ENCODE results near the gene C3orf70. TPM values are rescaled to one million over a fixed set of nuclear protein-coding genes. Genes with fewer than 3 reads are reported as not detected.

The C3orf70 gene
- total RNA-seq, 1 donor from 2014 or later: 5.7 TPM

DNA sequence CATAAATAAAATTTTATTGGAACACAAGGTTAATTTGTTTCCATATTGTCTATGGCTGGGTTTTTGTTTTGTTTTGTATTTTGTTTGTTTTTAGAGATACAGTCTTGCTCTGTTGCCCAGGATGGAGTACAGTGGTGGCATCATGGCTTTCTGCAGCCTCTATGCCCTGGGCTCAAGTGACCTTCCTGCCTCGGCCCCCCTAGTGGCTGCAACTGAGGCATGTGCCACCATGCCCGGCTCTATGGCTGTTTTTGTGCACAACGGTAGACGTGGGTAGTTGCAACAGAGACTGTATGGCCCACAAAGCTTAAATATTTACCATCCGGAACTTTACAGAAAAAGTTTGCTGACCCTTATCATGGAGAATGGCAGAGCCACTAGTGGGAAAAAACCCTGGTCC, 46.8 kb upstream of the C3orf70 start:
- DNase-seq (ENCODE audit: low read depth) (no peak), FAIRE-seq (no peak)
- no peak overlapping the region for H3K9ac ChIP-seq (ENCODE audit: low read length)
- H3K27ac Mint-ChIP-seq (ENCODE audit: unreplicated experiment): no peak overlapping the region
- H3K27ac ChIP-seq (ENCODE audit: low read depth, low read length): no peak overlapping the region
- no peaks in the 10 kb centered on the region for H3K9me3 ChIP-seq (ENCODE audit: insufficient read depth, low read depth, low read length)
- peaks cover 8% of the 10 kb centered on the region for H3K4me1 Mint-ChIP-seq (ENCODE audit: low read depth, unreplicated experiment)
- no peak overlapping the region for H2AFZ ChIP-seq (ENCODE audit: low read depth, low read length)
- H3K4me3 Mint-ChIP-seq (ENCODE audit: unreplicated experiment): no peak overlapping the region
- H3K4me1 ChIP-seq (ENCODE audit: insufficient read depth, low read length): peaks cover 9% of the 10 kb centered on the region
- no peaks in the 10 kb centered on the region for H3K79me2 ChIP-seq (ENCODE audit: insufficient read depth, low read length)
- H3K27me3 Mint-ChIP-seq (ENCODE audit: low read depth, unreplicated experiment): no peaks in the 10 kb centered on the region
- H4K20me1 ChIP-seq (ENCODE audit: insufficient read depth, low read length): no peaks in the 10 kb centered on the region
- no peak overlapping the region for H3K4me3 ChIP-seq (ENCODE audit: insufficient read depth, low read depth, low read length)
- H3K36me3 Mint-ChIP-seq (ENCODE audit: low read depth, unreplicated experiment): peaks cover 10% of the 10 kb centered on the region
- TF ChIP-seq CTCF (IDR thresholded peaks at IDR 0.05; ENCODE audit: insufficient read depth, low read depth, low read length) (no peak), EZH2 (IDR thresholded peaks at IDR 0.05; ENCODE audit: insufficient read depth, low read length) (no peak)
- peaks cover 3% of the 10 kb centered on the region for H3K36me3 ChIP-seq (ENCODE audit: insufficient read depth, low read length)
- no peaks in the 10 kb centered on the region for H3K27me3 ChIP-seq (ENCODE audit: insufficient read depth, low read length)
- H3K9me3 Mint-ChIP-seq (ENCODE audit: unreplicated experiment): no peaks in the 10 kb centered on the region
- no peak overlapping the region for H3K4me2 ChIP-seq (ENCODE audit: low read length)

DNA sequence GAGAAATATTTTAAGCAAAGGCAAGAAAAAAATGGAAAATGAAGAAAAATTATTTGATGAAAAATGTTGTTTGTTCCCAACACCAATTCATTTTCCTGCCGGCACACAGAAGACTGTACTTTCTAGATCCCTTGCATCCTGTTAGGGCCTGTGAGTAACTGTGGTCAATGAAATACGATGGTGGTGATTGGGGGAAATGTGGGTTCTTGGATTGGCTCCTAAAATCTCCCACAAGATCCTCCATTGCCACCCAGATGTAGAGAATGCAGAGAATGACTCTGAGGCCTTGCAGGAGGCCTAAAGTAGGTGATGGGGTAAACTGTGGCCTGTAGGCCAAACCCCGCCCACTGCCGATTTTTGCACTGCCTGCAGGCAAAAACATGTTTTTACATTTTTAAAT, 46.3 kb upstream of the C3orf70 start:
- Mint-ChIP-seq H3K4me3 (ENCODE audit: unreplicated experiment) (no peak overlapping the region), H3K36me3 (ENCODE audit: low read depth, unreplicated experiment) (peaks cover 10% of the 10 kb centered on the region), H3K27ac (ENCODE audit: unreplicated experiment) (no peak overlapping the region), H3K9me3 (ENCODE audit: unreplicated experiment) (no peaks in the 10 kb centered on the region), H3K4me1 (ENCODE audit: low read depth, unreplicated experiment) (peaks cover 8% of the 10 kb centered on the region), H3K27me3 (ENCODE audit: low read depth, unreplicated experiment) (no peaks in the 10 kb centered on the region)
- no peaks in the 10 kb centered on the region for H3K9me3 ChIP-seq (ENCODE audit: insufficient read depth, low read depth, low read length)
- H3K4me1 ChIP-seq (ENCODE audit: insufficient read depth, low read length): peaks cover 9% of the 10 kb centered on the region
- no peaks in the 10 kb centered on the region for H4K20me1 ChIP-seq (ENCODE audit: insufficient read depth, low read length)
- DNase-seq (ENCODE audit: low read depth) (no peak), FAIRE-seq (no peak)
- no peak overlapping the region for H3K4me3 ChIP-seq (ENCODE audit: insufficient read depth, low read depth, low read length)
- no peaks in the 10 kb centered on the region for H3K79me2 ChIP-seq (ENCODE audit: insufficient read depth, low read length)
- H3K36me3 ChIP-seq (ENCODE audit: insufficient read depth, low read length): peaks cover 3% of the 10 kb centered on the region
- H3K4me2 ChIP-seq (ENCODE audit: low read length): no peak overlapping the region
- TF ChIP-seq CTCF (IDR thresholded peaks at IDR 0.05; ENCODE audit: insufficient read depth, low read depth, low read length) (no peak), EZH2 (IDR thresholded peaks at IDR 0.05; ENCODE audit: insufficient read depth, low read length) (no peak)
- no peak overlapping the region for H3K9ac ChIP-seq (ENCODE audit: low read length)
- no peak overlapping the region for H3K27ac ChIP-seq (ENCODE audit: low read depth, low read length)
- H3K27me3 ChIP-seq (ENCODE audit: insufficient read depth, low read length): no peaks in the 10 kb centered on the region
- no peak overlapping the region for H2AFZ ChIP-seq (ENCODE audit: low read depth, low read length)

- H3K27me3 Mint-ChIP-seq (ENCODE audit: low read depth, unreplicated experiment): no peaks in the 10 kb centered on the region
- FAIRE-seq (no peak), DNase-seq (ENCODE audit: low read depth) (no peak)
- no peak overlapping the region for H3K27ac ChIP-seq (ENCODE audit: low read depth, low read length)
- peaks cover 9% of the 10 kb centered on the region for H3K4me1 ChIP-seq (ENCODE audit: insufficient read depth, low read length)
- H3K27me3 ChIP-seq (ENCODE audit: insufficient read depth, low read length): no peaks in the 10 kb centered on the region
- H3K36me3 Mint-ChIP-seq (ENCODE audit: low read depth, unreplicated experiment): peaks cover 8% of the 10 kb centered on the region
- no peak overlapping the region for H3K9ac ChIP-seq (ENCODE audit: low read length)
- H3K9me3 ChIP-seq (ENCODE audit: insufficient read depth, low read depth, low read length): no peaks in the 10 kb centered on the region
- H3K27ac Mint-ChIP-seq (ENCODE audit: unreplicated experiment): no peak overlapping the region
- TF ChIP-seq EZH2 (IDR thresholded peaks at IDR 0.05; ENCODE audit: insufficient read depth, low read length) (no peak), CTCF (IDR thresholded peaks at IDR 0.05; ENCODE audit: insufficient read depth, low read depth, low read length) (no peak)
- no peaks in the 10 kb centered on the region for H3K79me2 ChIP-seq (ENCODE audit: insufficient read depth, low read length)
- H3K4me1 Mint-ChIP-seq (ENCODE audit: low read depth, unreplicated experiment): peaks cover 8% of the 10 kb centered on the region
- H3K36me3 ChIP-seq (ENCODE audit: insufficient read depth, low read length): peaks cover 3% of the 10 kb centered on the region
- H2AFZ ChIP-seq (ENCODE audit: low read depth, low read length): no peak overlapping the region
- H4K20me1 ChIP-seq (ENCODE audit: insufficient read depth, low read length): no peaks in the 10 kb centered on the region
- no peak overlapping the region for H3K4me2 ChIP-seq (ENCODE audit: low read length)
- H3K9me3 Mint-ChIP-seq (ENCODE audit: unreplicated experiment): no peaks in the 10 kb centered on the region
- no peak overlapping the region for H3K4me3 Mint-ChIP-seq (ENCODE audit: unreplicated experiment)
- no peak overlapping the region for H3K4me3 ChIP-seq (ENCODE audit: insufficient read depth, low read depth, low read length)
Observed at GRCh38 chr3:185197068-185197467, 44.2 kb upstream of the C3orf70 start.
